NCI-H2196 (cell line): ENCODE results near the gene OSTC.
"Not testable (repeated sequence)": the region's sequence is repeated elsewhere in the genome, so short reads cannot be mapped to it uniquely, and the experiment has no call there.

ENCODE experiments used
- DNase-seq: peaks from one replicate; lab custom pipeline; 2025; ENCODE audit not compliant: unreplicated experiment; lab: John Stamatoyannopoulos, UW

Gene OSTC

GRCh38 chr4:108710578-108710977 lies 60.2 kb downstream of the OSTC start:
- DNase-seq, result not testable (repeated sequence)

- no peak for DNase-seq
These were observed 64.5 kb downstream of the OSTC start for GRCh38 chr4:108714880-108715279.

GRCh38 chr4:108716340-108716739 lies 65.9 kb downstream of the OSTC start:
- no peak for DNase-seq

- no peak for DNase-seq
These were observed 67.0 kb downstream of the OSTC start for GRCh38 chr4:108717386-108717785.
